Measurements from ENCODE around the gene OR10K2.

OR10K2 gene

DNA sequence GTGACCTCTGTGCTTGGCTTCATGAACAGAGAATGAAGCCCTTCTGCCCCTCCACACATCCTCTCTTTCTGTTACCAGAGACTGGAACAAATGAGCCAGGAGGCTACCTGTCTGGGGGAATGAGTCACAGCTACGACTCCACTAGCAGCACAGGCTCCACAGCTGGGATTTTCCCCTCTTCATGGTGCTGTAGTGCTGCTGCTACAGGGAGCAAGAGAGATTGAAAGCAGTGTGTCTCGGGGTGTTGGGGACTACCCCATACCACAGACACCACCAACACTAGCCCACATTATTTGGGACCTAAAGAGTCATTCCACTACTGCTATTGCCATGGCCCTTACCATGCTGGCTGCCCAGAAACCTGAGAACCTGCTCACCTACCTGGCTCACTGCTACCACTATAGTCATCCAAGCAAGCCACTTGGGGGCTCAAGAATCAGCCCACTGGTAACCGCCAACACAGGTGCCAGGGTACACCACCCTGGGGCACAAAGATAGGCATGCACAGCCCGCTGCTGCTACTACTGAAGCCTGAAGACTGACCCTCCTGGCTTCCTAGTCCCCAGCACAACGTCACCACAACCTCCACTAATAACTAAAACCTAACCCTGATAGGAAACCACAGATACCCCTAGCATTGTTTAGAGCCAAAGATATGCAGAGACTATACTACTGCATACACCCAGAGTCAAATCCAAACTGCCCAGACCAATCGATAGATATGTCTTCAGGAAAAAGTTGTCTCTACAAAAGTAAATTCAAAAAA, 54.7 kb downstream of the OR10K2 start:
- no peak for DNase-seq (ENCODE audit: low read depth)

Data from stimulated activated CD4-positive, alpha-beta T cell treated with anti-CD3 and anti-CD28 coated beads, Interleukin-2, amount 100 ng/mL, for 4 hours (primary cell).